ENCODE measurements around the gene MEX3A. TPM values are rescaled to one million over a fixed set of nuclear protein-coding genes. Genes with fewer than 3 reads are reported as not detected.

MEX3A gene
- total RNA-seq, 1 donor from 2014 or later, result 37.6 TPM

- H3K27ac ChIP-seq (ENCODE audit: low read depth, low read length), result no peak overlapping the region
- no peak overlapping the region for H3K9ac ChIP-seq (ENCODE audit: low read length)
- H3K4me1 ChIP-seq (ENCODE audit: insufficient read depth, low read length), result peaks cover 28% of the 10 kb centered on the region
- no peak overlapping the region for H3K4me2 ChIP-seq (ENCODE audit: low read length)
- no peak overlapping the region for H3K4me3 ChIP-seq (ENCODE audit: insufficient read depth, low read depth, low read length)
- H3K4me3 Mint-ChIP-seq (ENCODE audit: unreplicated experiment), result no peak overlapping the region
- peaks cover 47% of the 10 kb centered on the region for H3K4me1 Mint-ChIP-seq (ENCODE audit: low read depth, unreplicated experiment)
- peaks cover 22% of the 10 kb centered on the region for H3K36me3 Mint-ChIP-seq (ENCODE audit: low read depth, unreplicated experiment)
- peaks cover 83% of the 10 kb centered on the region for H4K20me1 ChIP-seq (ENCODE audit: insufficient read depth, low read length)
- H3K27me3 ChIP-seq (ENCODE audit: insufficient read depth, low read length), result no peaks in the 10 kb centered on the region
- no peaks in the 10 kb centered on the region for H3K27me3 Mint-ChIP-seq (ENCODE audit: low read depth, unreplicated experiment)
- H2AFZ ChIP-seq (ENCODE audit: low read depth, low read length), result no peak overlapping the region
- no peak overlapping the region for H3K27ac Mint-ChIP-seq (ENCODE audit: unreplicated experiment)
- peaks cover 50% of the 10 kb centered on the region for H3K79me2 ChIP-seq (ENCODE audit: insufficient read depth, low read length)
- no peaks in the 10 kb centered on the region for H3K9me3 Mint-ChIP-seq (ENCODE audit: unreplicated experiment)
- no peaks in the 10 kb centered on the region for H3K9me3 ChIP-seq (ENCODE audit: insufficient read depth, low read depth, low read length)
- no peak for DNase-seq (ENCODE audit: low read depth)
- FAIRE-seq, result no peak
- TF ChIP-seq EZH2 (IDR thresholded peaks at IDR 0.05; ENCODE audit: insufficient read depth, low read length) (no peak), CTCF (IDR thresholded peaks at IDR 0.05; ENCODE audit: insufficient read depth, low read depth, low read length) (no peak)
- peaks cover 7% of the 10 kb centered on the region for H3K36me3 ChIP-seq (ENCODE audit: insufficient read depth, low read length)
These were observed 7.6 kb downstream of the MEX3A start for GRCh38 chr1:156074661-156075060.

DNA sequence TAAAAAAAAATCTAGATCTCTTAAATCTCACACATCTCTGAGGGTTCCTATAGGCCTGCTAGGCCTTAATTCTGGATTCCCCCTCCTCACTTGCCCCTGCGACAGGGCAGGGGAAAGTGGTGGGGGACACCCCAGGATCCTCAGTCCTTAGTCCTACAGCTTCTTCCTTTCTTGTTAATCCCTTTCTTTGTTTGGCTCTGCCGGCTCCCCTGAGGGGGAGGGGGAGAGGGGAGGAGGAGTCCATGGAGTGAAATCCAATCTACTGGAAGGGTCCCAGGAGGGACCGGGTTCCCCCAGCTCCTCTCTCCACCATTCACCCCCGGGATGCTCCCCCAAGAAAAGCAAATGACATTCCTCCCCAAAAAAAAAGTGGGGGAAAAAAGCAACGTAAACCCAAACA is 8.5 kb downstream of the MEX3A start:
- Histone ChIP-seq H3K9me3 (ENCODE audit: insufficient read depth, low read depth, low read length) (no peaks in the 10 kb centered on the region), H3K27me3 (ENCODE audit: insufficient read depth, low read length) (no peaks in the 10 kb centered on the region), H4K20me1 (ENCODE audit: insufficient read depth, low read length) (peaks cover 76% of the 10 kb centered on the region), H2AFZ (ENCODE audit: low read depth, low read length) (no peak overlapping the region), H3K27ac (ENCODE audit: low read depth, low read length) (no peak overlapping the region), H3K4me3 (ENCODE audit: insufficient read depth, low read depth, low read length) (no peak overlapping the region), H3K36me3 (ENCODE audit: insufficient read depth, low read length) (peaks cover 4% of the 10 kb centered on the region), H3K4me2 (ENCODE audit: low read length) (no peak overlapping the region), H3K4me1 (ENCODE audit: insufficient read depth, low read length) (peaks cover 22% of the 10 kb centered on the region), H3K79me2 (ENCODE audit: insufficient read depth, low read length) (peaks cover 42% of the 10 kb centered on the region), H3K9ac (ENCODE audit: low read length) (no peak overlapping the region)
- H3K9me3 Mint-ChIP-seq (ENCODE audit: unreplicated experiment), result no peaks in the 10 kb centered on the region
- H3K4me3 Mint-ChIP-seq (ENCODE audit: unreplicated experiment), result no peak overlapping the region
- no peaks in the 10 kb centered on the region for H3K27me3 Mint-ChIP-seq (ENCODE audit: low read depth, unreplicated experiment)
- DNase-seq (ENCODE audit: low read depth) (no peak), FAIRE-seq (no peak)
- no peak overlapping the region for H3K27ac Mint-ChIP-seq (ENCODE audit: unreplicated experiment)
- peaks cover 17% of the 10 kb centered on the region for H3K36me3 Mint-ChIP-seq (ENCODE audit: low read depth, unreplicated experiment)
- peaks cover 41% of the 10 kb centered on the region for H3K4me1 Mint-ChIP-seq (ENCODE audit: low read depth, unreplicated experiment)
- TF ChIP-seq EZH2 (IDR thresholded peaks at IDR 0.05; ENCODE audit: insufficient read depth, low read length) (no peak), CTCF (IDR thresholded peaks at IDR 0.05; ENCODE audit: insufficient read depth, low read depth, low read length) (no peak)

GRCh38 chr1:156073110-156073687 is 9.1 kb downstream of the MEX3A start:
- H3K27ac Mint-ChIP-seq (ENCODE audit: unreplicated experiment), result no peak overlapping the region
- no peak for FAIRE-seq
- peaks cover 17% of the 10 kb centered on the region for H3K4me1 ChIP-seq (ENCODE audit: insufficient read depth, low read length)
- no peak for DNase-seq (ENCODE audit: low read depth)
- no peak overlapping the region for H3K9ac ChIP-seq (ENCODE audit: low read length)
- peaks cover 37% of the 10 kb centered on the region for H3K4me1 Mint-ChIP-seq (ENCODE audit: low read depth, unreplicated experiment)
- peaks cover 4% of the 10 kb centered on the region for H3K36me3 ChIP-seq (ENCODE audit: insufficient read depth, low read length)
- no peak overlapping the region for H3K27ac ChIP-seq (ENCODE audit: low read depth, low read length)
- H3K4me2 ChIP-seq (ENCODE audit: low read length), result no peak overlapping the region
- H2AFZ ChIP-seq (ENCODE audit: low read depth, low read length), result no peak overlapping the region
- H3K79me2 ChIP-seq (ENCODE audit: insufficient read depth, low read length), result peaks cover 37% of the 10 kb centered on the region
- TF ChIP-seq EZH2 (IDR thresholded peaks at IDR 0.05; ENCODE audit: insufficient read depth, low read length) (no peak), CTCF (IDR thresholded peaks at IDR 0.05; ENCODE audit: insufficient read depth, low read depth, low read length) (no peak)
- no peaks in the 10 kb centered on the region for H3K27me3 Mint-ChIP-seq (ENCODE audit: low read depth, unreplicated experiment)
- H3K9me3 ChIP-seq (ENCODE audit: insufficient read depth, low read depth, low read length), result no peaks in the 10 kb centered on the region
- H3K27me3 ChIP-seq (ENCODE audit: insufficient read depth, low read length), result no peaks in the 10 kb centered on the region
- peaks cover 70% of the 10 kb centered on the region for H4K20me1 ChIP-seq (ENCODE audit: insufficient read depth, low read length)
- no peak overlapping the region for H3K4me3 ChIP-seq (ENCODE audit: insufficient read depth, low read depth, low read length)
- no peak overlapping the region for H3K4me3 Mint-ChIP-seq (ENCODE audit: unreplicated experiment)
- peaks cover 14% of the 10 kb centered on the region for H3K36me3 Mint-ChIP-seq (ENCODE audit: low read depth, unreplicated experiment)
- H3K9me3 Mint-ChIP-seq (ENCODE audit: unreplicated experiment), result no peaks in the 10 kb centered on the region

All from astrocyte (in vitro differentiated cells and primary cell).